ENCODE results near the gene TSPAN3. TPM values are rescaled to one million over a fixed set of nuclear protein-coding genes. Genes with fewer than 3 reads are reported as not detected.

TSPAN3 gene
- polyA plus RNA-seq, 1 experiment, result 344 TPM

DNA sequence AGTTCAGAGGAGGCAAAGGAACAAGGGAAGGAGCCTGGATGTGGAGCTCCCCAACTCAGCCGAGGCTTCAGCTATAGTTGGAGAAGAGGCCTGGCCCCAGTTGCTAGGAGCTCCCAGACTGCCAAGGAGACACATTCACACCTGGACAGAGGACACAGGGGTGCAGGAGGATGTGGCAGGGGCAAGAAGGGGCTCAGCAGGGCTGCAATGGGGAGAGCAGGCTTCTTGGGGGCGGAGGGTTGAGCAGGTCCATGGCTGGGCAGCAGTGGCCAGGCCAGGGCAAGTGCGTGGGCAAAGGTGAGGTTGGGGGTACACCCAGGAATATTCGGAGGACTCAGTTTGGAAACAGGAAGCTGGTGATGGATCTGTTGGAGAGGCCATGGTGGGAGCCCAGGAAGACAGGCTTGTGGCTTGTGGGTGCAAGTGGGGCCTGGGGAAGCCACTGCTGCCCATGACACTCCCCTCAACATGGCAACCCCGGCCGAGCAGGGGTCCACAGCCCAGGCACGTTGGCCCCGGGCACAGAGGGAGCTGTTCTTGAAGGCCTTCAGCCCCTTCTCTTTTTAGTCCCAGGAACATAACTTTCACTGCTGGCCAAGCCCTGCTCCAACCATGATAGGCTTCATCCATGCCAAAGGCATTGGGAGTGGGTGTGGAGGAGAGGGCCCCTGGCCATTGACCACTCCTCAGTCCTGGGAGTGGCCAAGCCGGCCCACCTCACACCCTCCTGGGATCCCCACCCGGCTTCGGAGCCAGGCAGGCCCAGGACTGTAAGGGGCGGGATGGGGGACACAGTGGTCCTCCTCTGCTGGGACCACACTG lies 33.3 kb downstream of the TSPAN3 start:
- ChIA-PET CTCF (interaction anchor here (1.2 to 3.4 kb wide), 2 partner anchors 13 to 71 kb away, joined by 4 to 18 read pairs; no protein-coding TSS in a partner anchor), POLR2A (no interaction called here)
- H3K27me3 ChIP-seq (ENCODE audit: control insufficient read depth, insufficient read depth, low read length), result no peaks in the 10 kb centered on the region
- no peak for DNase-seq (ENCODE audit: low read depth)
- TF ChIP-seq, protein P1, sequence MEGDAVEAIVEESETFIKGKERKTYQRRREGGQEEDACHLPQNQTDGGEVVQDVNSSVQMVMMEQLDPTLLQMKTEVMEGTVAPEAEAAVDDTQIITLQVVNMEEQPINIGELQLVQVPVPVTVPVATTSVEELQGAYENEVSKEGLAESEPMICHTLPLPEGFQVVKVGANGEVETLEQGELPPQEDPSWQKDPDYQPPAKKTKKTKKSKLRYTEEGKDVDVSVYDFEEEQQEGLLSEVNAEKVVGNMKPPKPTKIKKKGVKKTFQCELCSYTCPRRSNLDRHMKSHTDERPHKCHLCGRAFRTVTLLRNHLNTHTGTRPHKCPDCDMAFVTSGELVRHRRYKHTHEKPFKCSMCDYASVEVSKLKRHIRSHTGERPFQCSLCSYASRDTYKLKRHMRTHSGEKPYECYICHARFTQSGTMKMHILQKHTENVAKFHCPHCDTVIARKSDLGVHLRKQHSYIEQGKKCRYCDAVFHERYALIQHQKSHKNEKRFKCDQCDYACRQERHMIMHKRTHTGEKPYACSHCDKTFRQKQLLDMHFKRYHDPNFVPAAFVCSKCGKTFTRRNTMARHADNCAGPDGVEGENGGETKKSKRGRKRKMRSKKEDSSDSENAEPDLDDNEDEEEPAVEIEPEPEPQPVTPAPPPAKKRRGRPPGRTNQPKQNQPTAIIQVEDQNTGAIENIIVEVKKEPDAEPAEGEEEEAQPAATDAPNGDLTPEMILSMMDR (IDR thresholded peaks at IDR 0.05; ENCODE audit: insufficient read depth, low read depth, low read length), result no peak
- peaks cover 3% of the 10 kb centered on the region for H3K36me3 ChIP-seq (ENCODE audit: control insufficient read depth, insufficient read depth, low read length)
- H3K4me3 ChIP-seq (ENCODE audit: low read depth, low read length), result no peak overlapping the region

DNA sequence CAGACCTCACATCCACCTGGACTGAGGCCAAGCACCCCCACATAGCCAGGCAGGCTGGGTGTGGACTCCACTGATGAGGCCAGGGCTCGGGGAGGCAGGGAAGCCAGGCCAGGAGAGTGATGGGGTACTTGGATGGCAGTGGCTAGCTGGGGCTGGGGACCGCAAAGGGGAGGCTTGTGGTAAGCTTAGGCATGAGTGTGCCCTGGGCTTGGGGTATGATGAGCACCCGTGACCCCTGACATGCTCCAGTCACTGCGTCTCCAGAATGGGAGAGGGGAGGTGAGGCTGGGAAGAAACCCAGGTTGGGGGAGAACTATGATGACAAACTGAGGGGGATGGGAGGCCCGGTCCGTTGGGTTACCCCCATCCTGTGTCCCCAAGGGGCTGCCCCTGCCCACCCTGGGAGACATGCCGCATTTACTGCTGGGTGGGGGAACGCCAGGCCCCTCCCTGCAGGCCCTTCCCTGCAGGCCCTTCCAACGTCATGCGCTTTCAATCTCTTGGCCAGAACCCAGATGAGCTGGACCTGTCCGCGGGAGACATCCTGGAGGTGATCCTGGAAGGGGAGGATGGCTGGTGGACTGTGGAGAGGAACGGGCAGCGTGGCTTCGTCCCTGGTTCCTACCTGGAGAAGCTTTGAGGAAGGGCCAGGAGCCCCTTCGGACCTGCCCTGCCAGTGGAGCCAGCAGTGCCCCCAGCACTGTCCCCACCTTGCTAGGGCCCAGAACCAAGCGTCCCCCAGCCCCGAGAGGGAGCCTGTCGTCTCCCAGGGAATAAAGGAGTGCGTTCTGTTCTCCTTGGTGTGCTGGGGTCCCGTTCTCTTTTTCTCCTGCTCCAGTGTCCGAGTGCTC lies 34.1 kb downstream of the TSPAN3 start:
- no peak for DNase-seq (ENCODE audit: low read depth)
- TF ChIP-seq, protein P1 (IDR thresholded peaks at IDR 0.05; ENCODE audit: insufficient read depth, low read depth, low read length), result no peak
- Histone ChIP-seq H3K4me3 (ENCODE audit: low read depth, low read length) (no peak overlapping the region), H3K27me3 (ENCODE audit: control insufficient read depth, insufficient read depth, low read length) (no peaks in the 10 kb centered on the region), H3K36me3 (ENCODE audit: control insufficient read depth, insufficient read depth, low read length) (peaks cover 3% of the 10 kb centered on the region)
- ChIA-PET POLR2A (no interaction called here), CTCF (interaction anchor here (1.2 to 4.9 kb wide), 7 partner anchors 10 to 506 kb away, joined by 3 to 25 read pairs (median 6); no protein-coding TSS in a partner anchor)

DNA sequence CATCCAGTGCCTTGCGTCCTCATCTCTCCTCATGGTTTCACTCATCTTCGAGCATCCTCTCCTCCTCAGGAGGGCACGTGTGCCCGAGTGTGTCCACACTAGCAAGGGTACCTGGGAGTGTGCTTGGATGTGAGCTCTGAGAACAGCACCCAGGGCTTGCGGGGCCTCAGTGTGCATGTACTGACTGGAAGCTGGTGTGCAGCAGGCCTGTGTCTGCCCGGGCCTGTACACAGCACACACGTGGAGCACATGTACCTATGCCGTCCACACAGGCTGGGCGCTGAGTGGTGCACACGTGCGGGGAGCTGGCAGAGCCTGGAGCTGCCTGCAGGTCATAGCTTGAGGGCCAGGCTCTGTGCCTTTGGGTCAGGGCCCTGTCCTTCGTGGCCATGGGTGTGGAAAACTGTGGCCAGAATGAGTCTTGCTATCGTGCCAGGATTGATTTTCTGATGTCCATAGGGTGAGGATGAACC lies 34.9 kb downstream of the TSPAN3 start:
- peaks cover 3% of the 10 kb centered on the region for H3K36me3 ChIP-seq (ENCODE audit: control insufficient read depth, insufficient read depth, low read length)
- ChIA-PET CTCF (interaction anchor here (1.0 to 4.9 kb wide), 8 partner anchors 9 to 507 kb away, joined by 3 to 25 read pairs (median 6); partner anchors contain the start of gene SCAPER), POLR2A (interaction anchor here (0.6 kb wide), 1 partner anchor 202 kb away, joined by 5 read pairs; no protein-coding TSS in a partner anchor)
- no peak for DNase-seq (ENCODE audit: low read depth)
- H3K27me3 ChIP-seq (ENCODE audit: control insufficient read depth, insufficient read depth, low read length), result no peaks in the 10 kb centered on the region
- no peak overlapping the region for H3K4me3 ChIP-seq (ENCODE audit: low read depth, low read length)
- TF ChIP-seq, protein P1 (IDR thresholded peaks at IDR 0.05; ENCODE audit: insufficient read depth, low read depth, low read length), result no peak

DNA sequence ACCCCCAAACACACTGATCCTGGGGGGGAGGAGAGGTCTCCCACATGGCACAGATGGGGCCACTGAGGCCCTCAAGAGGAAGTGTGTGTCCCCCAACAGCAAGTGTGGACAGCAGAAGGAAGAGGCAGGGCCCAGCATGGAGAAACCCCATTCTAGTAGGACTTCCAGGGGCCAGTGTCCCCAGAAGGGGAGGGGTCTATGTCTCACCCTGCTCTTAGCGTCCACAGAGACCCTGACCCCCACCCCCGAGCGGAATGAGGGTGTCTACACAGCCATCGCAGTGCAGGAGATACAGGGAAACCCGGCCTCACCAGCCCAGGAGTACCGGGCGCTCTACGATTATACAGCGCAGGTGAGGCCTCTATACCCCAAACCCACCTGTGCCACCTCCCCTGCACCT lies 35.3 kb downstream of the TSPAN3 start:
- H3K27me3 ChIP-seq (ENCODE audit: control insufficient read depth, insufficient read depth, low read length), result no peaks in the 10 kb centered on the region
- H3K36me3 ChIP-seq (ENCODE audit: control insufficient read depth, insufficient read depth, low read length), result peaks cover 3% of the 10 kb centered on the region
- ChIA-PET POLR2A (interaction anchor here (0.6 kb wide), 1 partner anchor 201 kb away, joined by 5 read pairs; no protein-coding TSS in a partner anchor), CTCF (interaction anchor here (0.6 to 4.9 kb wide), 18 partner anchors 7 to 533 kb away, joined by 3 to 25 read pairs (median 4); partner anchors contain the start of gene SCAPER)
- TF ChIP-seq, protein P1 (IDR thresholded peaks at IDR 0.05; ENCODE audit: insufficient read depth, low read depth, low read length), result no peak
- no peak for DNase-seq (ENCODE audit: low read depth)
- H3K4me3 ChIP-seq (ENCODE audit: low read depth, low read length), result no peak overlapping the region

Measured in BJ (cell line).